Pulmonary artery endothelial cell (primary cell): Measurements from ENCODE around the gene ZNF292. TPM values are rescaled to one million over a fixed set of nuclear protein-coding genes. Genes with fewer than 3 reads are reported as not detected.
"Not testable (repeated sequence)": the region's sequence is repeated elsewhere in the genome, so short reads cannot be mapped to it uniquely, and the experiment has no call there.

Source experiments
- DNase-seq: peaks from one replicate; pipeline ENCODE4 v3.0.0-alpha.2; 2011; ENCODE audit warnings: low read depth, low spot score
- total RNA-seq: library from RNA; depleted of rRNA; stranded (reverse); fragments of >200 nt; gene quantifications from 2 replicates; pipeline ENCODE4 v1.2.3, GENCODE V29; 2014

The ZNF292 gene
- total RNA-seq = 14.8 and 16.9 TPM in 2 replicates

GRCh38 chr6:87154993-87155841 is at the start of gene ZNF292:
TSS of gene ZNF292 (plus strand) at chr6:87155565. CDS start at chr6:87155592, 27 bp downstream.
- peak; percentile 86 for DNase-seq

GRCh38 chr6:87105823-87106222 is 49.5 kb upstream of the ZNF292 start:
- no peak for DNase-seq

- no peak for DNase-seq
Measured at GRCh38 chr6:87110636-87111035, 44.7 kb upstream of the ZNF292 start.

GRCh38 chr6:87115402-87116135 is 39.8 kb upstream of the ZNF292 start:
- no peak for DNase-seq

GRCh38 chr6:87116922-87117321 is 38.4 kb upstream of the ZNF292 start:
- no peak for DNase-seq

- DNase-seq = no peak
Measured at GRCh38 chr6:87118054-87118453, 37.3 kb upstream of the ZNF292 start.

GRCh38 chr6:87122477-87122876 is 32.9 kb upstream of the ZNF292 start:
- DNase-seq = no peak

- no peak for DNase-seq
Measured at GRCh38 chr6:87124074-87124473, 31.3 kb upstream of the ZNF292 start.

GRCh38 chr6:87126501-87126900 is 28.9 kb upstream of the ZNF292 start:
- no peak for DNase-seq

- DNase-seq = no peak
Measured at GRCh38 chr6:87127737-87128136, 27.6 kb upstream of the ZNF292 start.

- DNase-seq = no peak
Measured at GRCh38 chr6:87136963-87137362, 18.4 kb upstream of the ZNF292 start.

- DNase-seq = peak; percentile 10
Measured at GRCh38 chr6:87139236-87139635, 16.1 kb upstream of the ZNF292 start.

GRCh38 chr6:87139927-87140326 is 15.4 kb upstream of the ZNF292 start:
- DNase-seq = not testable (repeated sequence)

- no peak for DNase-seq
Measured at GRCh38 chr6:87146363-87146762, 9.0 kb upstream of the ZNF292 start.

- DNase-seq = no peak
Measured at GRCh38 chr6:87150406-87150805, 5.0 kb upstream of the ZNF292 start.

- DNase-seq = no peak
Measured at GRCh38 chr6:87151471-87151780, 3.9 kb upstream of the ZNF292 start.

- no peak for DNase-seq
Measured at GRCh38 chr6:87151781-87152525, 3.4 kb upstream of the ZNF292 start.

GRCh38 chr6:87152526-87152955 is 2.8 kb upstream of the ZNF292 start:
- DNase-seq = no peak

GRCh38 chr6:87154641-87154992 is 748 bp upstream of the ZNF292 start:
- DNase-seq = peak; percentile 10

- DNase-seq = no peak
Measured at GRCh38 chr6:87155842-87156815, 764 bp downstream of the ZNF292 start.

GRCh38 chr6:87157596-87157995 is 2.2 kb downstream of the ZNF292 start:
- DNase-seq = not testable (repeated sequence)
